RPMI7951 (cell line): ENCODE measurements around the gene BDH1. TPM values are rescaled to one million over a fixed set of nuclear protein-coding genes. Genes with fewer than 3 reads are reported as not detected.
"Not testable (repeated sequence)": the region's sequence is repeated elsewhere in the genome, so short reads cannot be mapped to it uniquely, and the experiment has no call there.

Experiments
- DNase-seq: peaks from one replicate; pipeline ENCODE4 v3.0.0-alpha.2; 2012; ENCODE audit warnings: low read depth
- total RNA-seq: library from RNA; depleted of rRNA; stranded (reverse); fragments of >200 nt; shearing (Covaris generic); gene quantifications from 2 replicates; pipeline ENCODE4 v1.2.3, GENCODE V29; 2014

BDH1 gene
- total RNA-seq, 1 experiment from 2014 or later = 14.5 TPM

- DNase-seq = no peak
Measured at GRCh38 chr3:197577366-197578074, 21.8 kb upstream of the BDH1 start.

- DNase-seq = no peak
Measured at GRCh38 chr3:197576838-197577237, 21.1 kb upstream of the BDH1 start.

GRCh38 chr3:197575362-197575761 is 19.6 kb upstream of the BDH1 start:
- no peak for DNase-seq

GRCh38 chr3:197574396-197574991 is 18.7 kb upstream of the BDH1 start:
- DNase-seq = not testable (repeated sequence)

GRCh38 chr3:197573048-197573767 is 17.4 kb upstream of the BDH1 start:
- no peak for DNase-seq

- not testable (repeated sequence) for DNase-seq
Measured at GRCh38 chr3:197571880-197572172, 16.1 kb upstream of the BDH1 start.

GRCh38 chr3:197571074-197571879 is 15.5 kb upstream of the BDH1 start:
- DNase-seq = not testable (repeated sequence)

- DNase-seq = not testable (repeated sequence)
Measured at GRCh38 chr3:197569433-197569832, 13.7 kb upstream of the BDH1 start.

- DNase-seq = no peak
Measured at GRCh38 chr3:197567904-197568681, 12.3 kb upstream of the BDH1 start.

- DNase-seq = not testable (repeated sequence)
Measured at GRCh38 chr3:197566155-197566554, 10.4 kb upstream of the BDH1 start.

GRCh38 chr3:197564097-197564843 is 8.5 kb upstream of the BDH1 start:
- peak; percentile 20 for DNase-seq

GRCh38 chr3:197562398-197563251 is 6.9 kb upstream of the BDH1 start:
- DNase-seq = no peak

- DNase-seq = no peak
Measured at GRCh38 chr3:197561926-197562325, 6.2 kb upstream of the BDH1 start.

- no peak for DNase-seq
Measured at GRCh38 chr3:197559651-197560050, 3.9 kb upstream of the BDH1 start.

- DNase-seq = peak; percentile 97
Measured at GRCh38 chr3:197554562-197555280, 1.0 kb downstream of the BDH1 start.

- DNase-seq = no peak
Measured at GRCh38 chr3:197554196-197554561, 1.6 kb downstream of the BDH1 start.

- DNase-seq = no peak
Measured at GRCh38 chr3:197552198-197552597, 3.6 kb downstream of the BDH1 start.

- DNase-seq = no peak
Measured at GRCh38 chr3:197550489-197550888, 5.3 kb downstream of the BDH1 start.

- no peak for DNase-seq
Measured at GRCh38 chr3:197549261-197549885, 6.4 kb downstream of the BDH1 start.
